Erythroblast (primary cell): ENCODE measurements around the gene MED12L.

Experiments used
- GATA1 ChIP-seq: IDR thresholded peaks from 2 replicates; pipeline ENCODE4 v1.6.1; 2011; ENCODE audit warnings: low read depth, mild to moderate bottlenecking, control low read depth, low read length, moderate library complexity
- POLR2A ChIP-seq: IDR thresholded peaks from 2 replicates; pipeline ENCODE4 v1.6.1; 2011; ENCODE audit warnings: mild to moderate bottlenecking, low read length

DNA sequence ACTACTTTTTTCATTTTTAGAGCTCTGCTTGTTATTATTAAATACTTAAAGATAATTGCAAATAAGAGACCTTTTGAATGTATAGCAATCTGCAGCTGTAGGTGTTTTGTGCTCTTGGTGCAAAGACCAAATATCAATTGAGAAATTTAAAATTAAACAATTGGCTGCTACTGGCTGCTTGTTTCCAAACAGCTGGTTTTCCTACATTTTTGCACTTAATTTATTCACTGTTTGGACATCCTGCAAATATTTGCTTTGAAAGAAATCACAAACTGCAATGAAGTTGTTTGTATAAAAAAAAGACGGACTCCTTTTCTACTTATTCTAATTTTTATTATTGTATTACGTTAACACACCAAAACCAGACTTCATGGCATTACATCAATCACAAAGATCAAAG, 35.6 kb downstream of the MED12L start:
- TF ChIP-seq POLR2A (no peak), GATA1 (no peak)
